PC-3 (cell line): ENCODE measurements around the gene NPNT. TPM values are rescaled to one million over a fixed set of nuclear protein-coding genes. Genes with fewer than 3 reads are reported as not detected.
A peak's percentile ranks its signal among the peaks of the same experiment; 100 is the strongest.

Experiments used
- ATAC-seq: fragments of 200-7000 bp; cut with Tn5 transposase; 2 replicates; pipeline ENCODE4 v1.9.1; 2020; ENCODE audit warnings: mild to moderate bottlenecking, moderate library complexity
- BruUV-seq: library from RNA; stranded (reverse); fragments of 400-500 nt; replicated peaks from 2 replicates; lab custom pipeline; 2021; lab: Mats Ljungman, UMichigan
- CTCF ChIA-PET: fragments of 300-600 bp; sonication (Branson Sonifier 250); formaldehyde crosslinking; loops from one replicate; lab custom pipeline; 2022; ENCODE audit warnings: antibody characterized with exemption; lab: Charles Lee
- POLR2A ChIA-PET: fragments of 300-600 bp; sonication (Branson Sonifier 250); formaldehyde crosslinking; loops from one replicate; lab custom pipeline; 2022; ENCODE audit warnings: antibody characterized with exemption; ENCODE audit not compliant: unreplicated experiment; lab: Charles Lee
- DNase-seq: peaks from one replicate; pipeline ENCODE4 v3.0.0-alpha.2; 2015
- H2AFZ ChIP-seq: fragments of 300-600 bp; sonication (generic); 2 replicates; pipeline ENCODE4 v1.6.0; 2016; ENCODE audit warnings: antibody characterized with exemption, low read length
- H3F3A ChIP-seq: fragments of 300-600 bp; sonication (generic); one replicate; pipeline ENCODE4 v1.6.0; 2017; ENCODE audit warnings: antibody characterized with exemption, low read length, control low read depth, mild to moderate bottlenecking; ENCODE audit not compliant: unreplicated experiment
- H3K27ac ChIP-seq: fragments of 300-600 bp; sonication (generic); 2 replicates; pipeline ENCODE4 v1.5.1; 2016; ENCODE audit warnings: mild to moderate bottlenecking, low read length
- H3K27me3 ChIP-seq: fragments of 300-600 bp; sonication (generic); 2 replicates; pipeline ENCODE4 v1.6.1; 2016; ENCODE audit warnings: low read length, mixed read lengths
- H3K36me3 ChIP-seq: fragments of 300-600 bp; sonication (generic); 2 replicates; pipeline ENCODE4 v1.6.1; 2016; ENCODE audit warnings: low read depth, mixed run types, low read length, mixed read lengths
- H3K4me1 ChIP-seq: fragments of 300-600 bp; sonication (generic); 2 replicates; pipeline ENCODE4 v1.5.1; 2016; ENCODE audit warnings: low read length; ENCODE audit not compliant: insufficient read depth
- H3K4me2 ChIP-seq: fragments of 300-600 bp; sonication (generic); 2 replicates; pipeline ENCODE4 v1.6.0; 2016; ENCODE audit warnings: low read length
- H3K4me3 ChIP-seq: fragments of 300-600 bp; sonication (generic); 2 replicates; pipeline ENCODE4 v1.5.1; 2016; ENCODE audit warnings: mild to moderate bottlenecking, low read length, mixed read lengths
- H3K79me2 ChIP-seq: fragments of 300-600 bp; sonication (generic); 2 replicates; pipeline ENCODE4 v1.6.1; 2017; ENCODE audit warnings: low read length, mixed read lengths
- H3K9ac ChIP-seq: fragments of 300-600 bp; sonication (generic); 2 replicates; pipeline ENCODE4 v1.6.0; 2016; ENCODE audit warnings: mild to moderate bottlenecking, low read length
- H3K9me2 ChIP-seq: fragments of 300-600 bp; sonication (generic); replicated peaks from 2 replicates; pipeline ENCODE4 v1.6.1; 2016; ENCODE audit warnings: mixed run types, low read length, mixed read lengths
- H3K9me3 ChIP-seq: fragments of 300-600 bp; sonication (generic); 2 replicates; pipeline ENCODE4 v1.6.1; 2016; ENCODE audit warnings: low read length, mixed read lengths
- H4K20me1 ChIP-seq: fragments of 300-600 bp; sonication (generic); 2 replicates; pipeline ENCODE4 v1.6.1; 2016; ENCODE audit warnings: low read length, mixed read lengths
- CTCF ChIP-seq: fragments of 300-600 bp; sonication (generic); conservative IDR thresholded peaks from 2 replicates; pipeline ENCODE4 v1.5.1; 2017; ENCODE audit warnings: antibody characterized with exemption, low read depth, mild to moderate bottlenecking, low read length
- EZH2 ChIP-seq: fragments of 300-600 bp; sonication (generic); IDR thresholded peaks from one replicate; pipeline ENCODE4 v1.6.1; 2017; ENCODE audit warnings: antibody characterized with exemption, mild to moderate bottlenecking, low read length; ENCODE audit not compliant: unreplicated experiment
- EZH2phosphoT487 ChIP-seq: fragments of 300-600 bp; sonication (generic); IDR thresholded peaks from 2 replicates; pipeline ENCODE4 v1.6.1; 2018; ENCODE audit warnings: mild to moderate bottlenecking, antibody characterized with exemption, low read length, borderline replicate concordance
- intact Hi-C: fragments of 100-400 bp; cut with micrococcal nuclease; formaldehyde crosslinking; loops from 2 replicates; pipeline ENCODE4 v1.9.0; 2023
- total RNA-seq: library from RNA; depleted of rRNA; stranded (reverse); fragments of >200 nt; gene quantifications from 2 replicates; pipeline ENCODE4 v1.2.3, GENCODE V29; 2014

The NPNT gene
- total RNA-seq, 1 experiment from 2014 or later: 29.7 TPM

- intact Hi-C loops: no loop called here
- H3K27me3 ChIP-seq: no peaks in the 10 kb centered on the region
- BruUV-seq: TSS peak; percentile 37
Observed at GRCh38 chr4:105971036-105971435, 75.8 kb downstream of the NPNT start.

GRCh38 chr4:105972946-105973621 lies 77.8 kb downstream of the NPNT start:
- no peaks in the 10 kb centered on the region for H3K79me2 ChIP-seq
- H3K36me3 ChIP-seq: no peaks in the 10 kb centered on the region
- ATAC-seq (no peak), DNase-seq (no peak)
- TF ChIP-seq EZH2 (no peak), CTCF (no peak), EZH2phosphoT487 (no peak)
- H2AFZ ChIP-seq: no peak overlapping the region
- no TSS peak for BruUV-seq
- H3K27ac ChIP-seq: no peak overlapping the region
- no peaks in the 10 kb centered on the region for H3K27me3 ChIP-seq
- no peak overlapping the region for H3K4me2 ChIP-seq
- intact Hi-C loops: no loop called here
- no peaks in the 10 kb centered on the region for H3K9me3 ChIP-seq
- H4K20me1 ChIP-seq: no peaks in the 10 kb centered on the region
- no peaks in the 10 kb centered on the region for H3K4me1 ChIP-seq
- H3F3A ChIP-seq: no peaks in the 10 kb centered on the region
- ChIA-PET POLR2A (no interaction called here), CTCF (no interaction called here)
- no peak overlapping the region for H3K4me3 ChIP-seq
- no peaks in the 10 kb centered on the region for H3K9me2 ChIP-seq
- no peak overlapping the region for H3K9ac ChIP-seq

More at GRCh38 chr4:105971036-105971435, 75.8 kb downstream of the NPNT start:
- DNase-seq (no peak), ATAC-seq (no peak)
- ChIA-PET POLR2A (no interaction called here), CTCF (no interaction called here)
- no peaks in the 10 kb centered on the region for H4K20me1 ChIP-seq
- H3K9me2 ChIP-seq: no peaks in the 10 kb centered on the region
- H3K9me3 ChIP-seq: no peaks in the 10 kb centered on the region
- peaks cover 8% of the 10 kb centered on the region for H3K4me1 ChIP-seq
- TF ChIP-seq EZH2phosphoT487 (no peak), EZH2 (no peak), CTCF (no peak)
- peaks cover 1% of the 10 kb centered on the region for H3F3A ChIP-seq
- no peaks in the 10 kb centered on the region for H3K79me2 ChIP-seq
- no peak overlapping the region for H3K4me2 ChIP-seq
- H3K9ac ChIP-seq: no peak overlapping the region
- no peaks in the 10 kb centered on the region for H3K36me3 ChIP-seq
- no peak overlapping the region for H3K4me3 ChIP-seq
- H3K27ac ChIP-seq: no peak overlapping the region
- no peak overlapping the region for H2AFZ ChIP-seq

- Histone ChIP-seq H4K20me1 (no peaks in the 10 kb centered on the region), H3K27ac (no peak overlapping the region), H3K4me2 (no peak overlapping the region), H3K9me2 (no peaks in the 10 kb centered on the region), H3K4me3 (no peak overlapping the region), H3K9ac (no peak overlapping the region), H3F3A (no peaks in the 10 kb centered on the region), H3K9me3 (no peaks in the 10 kb centered on the region), H2AFZ (no peak overlapping the region), H3K36me3 (no peaks in the 10 kb centered on the region), H3K27me3 (no peaks in the 10 kb centered on the region), H3K79me2 (no peaks in the 10 kb centered on the region), H3K4me1 (peaks cover 9% of the 10 kb centered on the region; the same call in 1 of the 2 replicates)
- TF ChIP-seq CTCF (no peak), EZH2 (no peak), EZH2phosphoT487 (no peak)
- ATAC-seq (no peak), DNase-seq (no peak)
- ChIA-PET CTCF (no interaction called here), POLR2A (no interaction called here)
- intact Hi-C loops: no loop called here
- no TSS peak for BruUV-seq
Observed at GRCh38 chr4:105976915-105977314, 81.6 kb downstream of the NPNT start.
